ENCODE results near the gene G6PC2. TPM values are rescaled to one million over a fixed set of nuclear protein-coding genes. Genes with fewer than 3 reads are reported as not detected.

G6PC2 gene
- total RNA-seq, 4 donors from 2014 or later = not detected

DNA sequence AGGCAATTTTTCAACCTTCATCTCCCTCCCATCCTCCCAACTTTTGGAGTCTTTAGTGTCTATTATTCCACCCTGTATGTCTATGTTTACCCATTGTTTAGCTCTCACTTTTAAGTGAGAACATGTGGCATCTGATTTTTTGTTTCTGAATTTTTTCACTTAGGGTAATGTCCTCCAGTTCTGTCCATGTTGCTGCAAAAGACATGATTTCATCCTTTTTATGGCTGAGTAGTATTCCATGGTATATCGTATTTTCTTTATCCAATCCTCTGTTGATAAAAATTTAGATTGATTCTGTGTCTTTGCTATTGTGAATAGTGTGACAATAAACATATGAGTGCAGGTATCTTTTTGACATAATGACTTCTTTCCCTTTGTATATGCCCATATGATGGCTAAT, 48.2 kb downstream of the G6PC2 start:
- ATAC-seq (ENCODE audit: low FRiP score) (no peak), DNase-seq (ENCODE audit: low spot score) (no peak)
- TF ChIP-seq, protein P1, sequence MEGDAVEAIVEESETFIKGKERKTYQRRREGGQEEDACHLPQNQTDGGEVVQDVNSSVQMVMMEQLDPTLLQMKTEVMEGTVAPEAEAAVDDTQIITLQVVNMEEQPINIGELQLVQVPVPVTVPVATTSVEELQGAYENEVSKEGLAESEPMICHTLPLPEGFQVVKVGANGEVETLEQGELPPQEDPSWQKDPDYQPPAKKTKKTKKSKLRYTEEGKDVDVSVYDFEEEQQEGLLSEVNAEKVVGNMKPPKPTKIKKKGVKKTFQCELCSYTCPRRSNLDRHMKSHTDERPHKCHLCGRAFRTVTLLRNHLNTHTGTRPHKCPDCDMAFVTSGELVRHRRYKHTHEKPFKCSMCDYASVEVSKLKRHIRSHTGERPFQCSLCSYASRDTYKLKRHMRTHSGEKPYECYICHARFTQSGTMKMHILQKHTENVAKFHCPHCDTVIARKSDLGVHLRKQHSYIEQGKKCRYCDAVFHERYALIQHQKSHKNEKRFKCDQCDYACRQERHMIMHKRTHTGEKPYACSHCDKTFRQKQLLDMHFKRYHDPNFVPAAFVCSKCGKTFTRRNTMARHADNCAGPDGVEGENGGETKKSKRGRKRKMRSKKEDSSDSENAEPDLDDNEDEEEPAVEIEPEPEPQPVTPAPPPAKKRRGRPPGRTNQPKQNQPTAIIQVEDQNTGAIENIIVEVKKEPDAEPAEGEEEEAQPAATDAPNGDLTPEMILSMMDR (IDR thresholded peaks at IDR 0.05) = no peak

DNA sequence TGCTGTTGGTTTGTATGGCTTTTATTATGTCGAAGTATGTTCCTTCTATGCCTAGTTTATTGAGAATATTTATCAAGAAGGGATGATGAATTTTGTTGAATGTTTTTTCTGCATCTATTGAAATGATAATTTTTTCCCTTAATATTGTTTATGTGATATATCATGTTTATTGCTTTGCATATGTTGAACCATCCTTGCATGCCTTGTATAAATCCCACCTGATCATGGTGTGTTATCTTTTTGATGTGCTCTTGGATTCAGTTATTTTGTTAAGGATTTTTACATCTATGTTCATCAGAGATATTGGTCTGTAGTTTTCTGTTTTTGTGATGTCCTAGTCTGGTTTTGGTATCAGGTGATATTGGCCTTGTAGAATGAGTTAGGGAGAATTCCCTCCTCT, 50.8 kb downstream of the G6PC2 start:
- ATAC-seq (ENCODE audit: low FRiP score) (no peak), DNase-seq (ENCODE audit: low spot score) (no peak)
- TF ChIP-seq, protein P1 (IDR thresholded peaks at IDR 0.05) = no peak

DNA sequence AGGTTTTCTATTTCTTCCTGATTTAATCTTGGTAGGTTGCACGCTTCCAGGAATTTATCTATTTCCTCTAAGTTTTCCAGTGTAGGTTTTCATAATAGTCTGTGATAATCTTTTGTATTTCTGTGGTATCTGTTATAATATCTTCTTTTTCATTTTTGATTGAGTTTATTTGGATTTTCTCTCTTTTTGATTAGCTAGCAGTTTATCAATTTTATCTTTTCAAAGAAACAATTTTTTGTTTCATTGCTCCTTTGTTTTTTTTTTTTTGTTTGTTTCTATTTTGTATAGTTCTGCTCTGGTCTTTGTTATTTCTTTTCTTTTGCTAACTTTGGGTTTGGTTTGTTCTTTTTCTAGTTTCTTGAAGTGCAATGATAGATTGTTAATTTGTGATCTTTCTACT, 51.3 kb downstream of the G6PC2 start:
- TF ChIP-seq, protein P1 (IDR thresholded peaks at IDR 0.05) = no peak
- no peak for DNase-seq (ENCODE audit: low spot score)
- no peak for ATAC-seq (ENCODE audit: low FRiP score)

DNA sequence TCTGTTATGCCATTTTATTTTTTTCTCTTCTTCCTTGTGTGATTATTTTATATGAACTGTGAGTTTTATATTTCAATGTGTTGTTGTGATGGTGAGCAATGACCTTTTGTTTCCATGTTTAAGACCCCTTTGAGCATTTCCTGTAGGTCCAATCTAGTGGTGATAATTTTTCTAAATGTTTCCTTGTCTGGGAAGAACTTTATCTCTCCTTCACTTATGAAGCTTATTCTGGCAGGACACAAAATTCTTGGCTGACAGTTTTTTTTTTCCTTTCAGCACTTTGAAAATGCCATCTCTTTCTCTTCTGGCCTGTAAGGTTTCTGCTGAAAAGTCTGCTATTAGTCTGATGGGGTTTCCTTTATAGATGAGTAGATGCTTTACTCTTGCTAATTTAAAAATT, 53.2 kb downstream of the G6PC2 start:
- TF ChIP-seq, protein P1 (IDR thresholded peaks at IDR 0.05) = no peak
- no peak for ATAC-seq (ENCODE audit: low FRiP score)
- no peak for DNase-seq (ENCODE audit: low spot score)

DNA sequence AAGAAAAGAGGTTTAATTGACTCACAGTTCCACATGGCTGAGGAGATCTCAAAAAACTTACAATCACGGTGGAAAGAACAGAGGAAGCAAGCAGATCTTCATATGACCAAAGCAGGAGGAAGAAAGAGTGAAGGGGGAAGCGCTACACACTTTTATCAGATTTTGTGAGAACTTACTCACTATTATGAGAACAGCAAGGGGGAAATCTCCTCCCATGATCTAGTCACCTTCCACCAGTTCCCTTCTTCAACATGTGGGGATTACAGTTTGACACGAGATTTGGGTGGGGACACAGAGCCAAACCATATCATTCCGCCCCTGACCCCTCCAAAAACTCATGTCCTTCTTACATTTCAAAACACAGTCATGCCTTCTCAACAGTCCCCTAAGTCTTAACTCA, 54.2 kb downstream of the G6PC2 start:
- TF ChIP-seq, protein P1 (IDR thresholded peaks at IDR 0.05) = no peak
- ATAC-seq (ENCODE audit: low FRiP score) = no peak
- no peak for DNase-seq (ENCODE audit: low spot score)

DNA sequence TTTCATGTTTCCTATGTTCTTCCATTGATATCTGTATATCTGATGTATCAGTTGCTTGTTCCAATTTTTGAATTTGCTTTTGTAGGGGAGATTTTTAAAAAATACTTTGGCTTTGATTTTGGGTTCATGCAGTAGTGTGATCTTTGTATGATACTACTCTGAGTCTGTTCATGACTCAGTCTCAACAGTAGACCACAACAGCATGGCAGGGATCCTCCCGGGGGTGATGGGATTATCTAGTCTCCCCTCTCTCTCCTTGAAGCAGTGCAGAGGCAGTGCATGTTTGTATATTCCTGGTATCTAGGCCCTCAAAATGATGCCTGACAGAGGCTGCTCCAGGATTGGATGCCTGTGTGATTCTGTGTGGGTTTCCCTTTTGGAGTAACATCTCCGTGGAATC, 55.3 kb downstream of the G6PC2 start:
- TF ChIP-seq, protein P1 (IDR thresholded peaks at IDR 0.05) = no peak
- ATAC-seq (ENCODE audit: low FRiP score) = no peak
- DNase-seq (ENCODE audit: low spot score) = no peak

Other genes starting within 250 kb of the G6PC2 start
- 100 to 1,000 TPM in 1 of 4 donors, 10 to 100 TPM in 3; 16.3 to 197 (median 70.6) TPM for gene NOSTRIN, start 98.7 kb upstream of the G6PC2 start, total RNA-seq
- gene SPC25, start 10.9 kb upstream of the G6PC2 start, total RNA-seq = under 1 TPM in 1 of 4 donors, not detected in 3; 0.84 TPM
- 1 to 10 TPM in 1 of 4 donors, under 1 TPM in 3; 0.24 to 1.2 (median 0.66) TPM for gene ABCB11, start 130.0 kb downstream of the G6PC2 start, total RNA-seq
- 10 to 100 TPM in 1 of 4 donors, 1 to 10 TPM in 2, under 1 TPM in 1; 0.74 to 17.7 (median 4.8) TPM for gene DHRS9, start 168.3 kb downstream of the G6PC2 start, total RNA-seq

Data from omental fat pad (tissue), 4 donors.